K562 treated with DMSO at 1 percent for 4 hours (cell line): ENCODE data around the gene C11orf16. TPM values are rescaled to one million over a fixed set of nuclear protein-coding genes. Genes with fewer than 3 reads are reported as not detected.

Experiments
- total RNA-seq: library from RNA; unstranded; fragments of 300-600 nt; gene quantifications from 2 replicates; pipeline ENCODE4 v1.2.3, GENCODE V29; 2022; ENCODE audit not compliant: insufficient read depth

The C11orf16 gene, protein sequence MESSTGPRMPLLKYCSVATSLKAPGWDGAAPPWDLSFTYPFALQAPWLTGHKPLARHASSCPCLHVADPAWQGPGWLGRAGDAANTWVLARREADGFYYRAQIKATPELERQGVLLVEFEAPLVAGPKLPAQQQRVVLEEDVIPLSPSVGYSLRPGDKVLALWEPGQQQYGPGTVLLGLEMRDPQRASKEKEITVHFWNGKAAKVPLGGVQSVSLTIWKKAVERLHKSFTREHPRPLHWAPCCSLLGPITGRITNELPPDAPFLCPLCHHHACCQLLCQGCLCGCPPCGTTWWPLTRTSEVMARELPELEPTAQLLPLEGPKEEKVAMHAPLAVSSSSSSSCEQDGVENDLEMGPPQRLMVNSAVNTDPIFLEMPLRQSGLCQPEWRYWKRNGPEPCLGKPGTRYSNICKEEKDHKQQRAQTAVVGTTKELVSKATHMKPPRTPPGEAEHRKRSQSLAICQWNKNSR
- not detected in 2 replicates for total RNA-seq

DNA sequence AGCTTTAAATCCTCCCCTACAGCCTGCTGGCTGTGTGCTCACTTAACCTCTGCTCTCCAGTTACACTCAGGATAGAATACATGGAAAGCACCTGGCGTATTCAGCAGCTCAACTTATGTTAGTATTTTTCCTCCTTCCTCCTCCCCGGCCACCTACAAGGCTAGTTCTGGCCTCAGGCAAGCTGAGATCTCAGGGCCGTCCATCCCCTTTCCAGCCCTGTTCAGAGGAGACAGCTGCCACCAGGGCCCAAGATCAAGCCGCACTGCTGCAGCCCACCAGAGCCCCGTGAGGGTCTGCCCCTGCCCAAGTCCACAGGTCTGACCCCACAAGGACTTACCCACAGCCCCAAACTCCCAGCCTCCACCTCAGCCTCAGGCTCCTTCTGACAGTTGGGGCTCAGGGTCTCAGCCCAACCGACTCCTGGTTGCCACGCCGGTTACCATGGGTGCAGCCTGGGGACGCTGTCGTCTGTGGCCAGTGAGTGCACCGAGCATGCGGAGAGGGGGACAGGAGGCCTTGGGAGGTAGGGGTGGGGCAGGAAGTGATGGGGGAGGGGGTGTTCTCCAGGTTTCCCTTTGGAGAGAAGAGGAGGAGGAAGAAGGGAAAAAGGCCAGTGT, at the start of gene C11orf16:
Gene C11orf16 (minus strand): TSS at position 384 of the 617 bp plus-strand sequence. CDS start 639 bp downstream, outside the sequence.

DNA sequence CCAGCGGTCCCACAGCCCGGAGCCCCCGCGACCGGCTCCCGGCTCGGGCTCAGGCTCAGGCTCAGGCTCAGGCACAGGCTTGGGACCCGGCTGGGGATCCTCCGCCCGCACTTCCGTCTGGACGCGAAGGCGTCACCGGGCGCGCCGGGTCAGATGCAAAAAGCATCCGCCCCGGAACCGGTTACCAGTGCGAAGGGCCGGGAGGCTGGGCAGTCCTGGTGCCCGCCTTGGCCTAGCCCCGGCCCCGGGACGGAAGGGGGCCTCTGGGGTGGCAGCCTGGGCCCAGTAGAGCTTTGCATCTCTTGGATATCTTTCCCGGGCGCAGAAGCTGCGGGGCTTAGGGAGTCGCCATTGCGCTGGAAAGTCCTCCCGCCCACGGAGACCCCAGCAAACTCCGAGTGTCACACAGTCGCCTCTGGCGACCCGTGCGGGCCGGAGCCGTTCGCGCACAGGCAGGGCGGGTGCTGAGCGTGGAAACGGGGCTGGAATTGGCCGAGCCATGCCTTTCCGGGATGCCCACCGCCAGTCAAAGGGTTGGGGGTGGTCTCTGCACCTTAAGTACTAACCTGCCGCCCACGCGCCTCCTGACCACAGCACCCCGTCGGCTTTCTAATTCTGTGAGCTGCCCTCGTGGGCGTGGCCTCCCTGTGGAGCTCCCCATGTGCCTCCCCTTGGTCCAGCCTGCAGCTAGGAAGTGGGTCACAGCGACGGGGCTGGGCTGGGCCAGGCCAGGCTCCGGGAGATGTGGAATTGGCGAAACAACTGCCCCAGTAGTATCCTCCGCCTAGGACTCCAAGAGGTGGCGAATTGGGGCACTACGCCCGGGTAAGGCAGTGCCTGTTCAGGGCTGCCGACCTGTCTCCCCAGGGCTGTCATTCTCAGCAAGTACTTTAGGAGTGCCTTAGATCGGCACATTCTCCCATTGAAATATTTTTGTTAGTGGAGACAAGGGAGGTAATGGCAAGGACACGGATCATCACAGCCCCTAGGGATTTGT, 31.9 kb upstream of the C11orf16 start, which contains the start of gene TMEM9B:
Gene TMEM9B (minus strand): TSS at position 119 of the 997 bp plus-strand sequence. CDS start 129 bp downstream, outside the sequence.

DNA sequence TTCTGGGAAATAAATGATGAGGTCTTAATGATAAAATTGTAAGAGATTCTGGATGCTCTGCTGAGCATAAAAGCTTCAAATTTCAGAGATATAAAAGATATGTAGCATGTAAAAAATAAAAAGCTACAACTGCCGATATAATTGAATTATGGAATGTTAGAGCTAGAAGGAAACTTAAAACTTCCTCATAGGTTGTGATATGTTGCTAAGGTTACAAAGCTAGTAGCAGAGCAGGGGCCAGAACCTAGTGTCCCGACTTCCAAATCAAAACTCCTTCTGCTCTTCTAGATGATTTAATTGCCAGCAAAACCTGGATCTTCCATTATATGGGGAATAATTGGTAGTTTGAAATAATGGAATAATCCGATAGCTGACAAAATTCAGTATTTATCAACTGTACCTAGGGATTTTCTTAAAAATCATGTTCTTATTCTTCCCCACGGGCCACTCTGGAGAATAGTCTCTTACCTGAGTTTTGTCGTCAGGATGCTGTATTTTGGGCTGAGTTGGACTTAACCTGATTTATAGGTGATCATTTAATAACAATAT, 9.8 kb upstream of the C11orf16 start, which contains the start of gene ASCL3:
Gene ASCL3 (minus strand): TSS at position 499 of the 549 bp plus-strand sequence. CDS start 4,855 bp downstream, outside the sequence.

DNA sequence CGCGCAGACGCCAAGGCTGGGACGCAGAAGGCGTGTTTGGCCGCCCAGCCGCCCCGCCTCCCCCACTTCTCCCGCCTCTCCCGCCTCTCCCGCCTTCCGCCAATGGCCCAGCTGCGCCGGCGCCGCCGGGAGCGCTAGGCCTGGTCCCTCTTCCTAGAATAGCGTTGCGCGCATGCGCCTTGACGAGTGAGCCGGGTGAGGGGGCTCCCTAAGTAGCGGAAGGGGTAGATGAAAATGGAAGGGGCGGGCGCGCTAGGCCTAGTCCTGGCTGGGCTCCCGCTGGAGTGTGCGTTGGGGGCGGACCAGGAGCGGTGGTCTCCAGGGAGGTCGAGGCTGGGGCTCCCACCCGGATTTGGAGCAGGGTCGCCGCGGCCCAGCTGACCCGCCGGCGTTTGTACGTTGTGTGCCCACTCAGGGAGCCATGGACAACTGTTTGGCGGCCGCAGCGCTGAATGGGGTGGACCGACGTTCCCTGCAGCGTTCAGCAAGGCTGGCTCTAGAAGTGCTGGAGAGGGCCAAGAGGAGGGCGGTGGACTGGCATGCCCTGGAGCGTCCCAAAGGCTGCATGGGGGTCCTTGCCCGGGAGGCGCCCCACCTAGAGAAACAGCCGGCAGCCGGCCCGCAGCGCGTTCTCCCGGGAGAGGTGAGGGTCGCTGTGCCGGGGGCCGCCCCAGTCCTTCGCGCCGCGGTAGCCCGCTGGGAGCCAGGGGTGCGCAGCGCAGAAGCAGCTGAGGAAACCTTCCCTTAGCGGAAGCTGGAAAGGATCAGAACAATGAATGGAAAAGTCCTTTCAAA, 21.5 kb downstream of the C11orf16 start, which contains the start of gene AKIP1:
Gene AKIP1 (plus strand): TSS at position 161 of the 795 bp plus-strand sequence. CDS start 261 bp downstream, at position 422.

Other genes starting within 250 kb of the C11orf16 start
- gene AKIP1, start 21.8 kb downstream of the C11orf16 start, total RNA-seq = 32.8 and 60.1 TPM in 2 replicates
- gene ASCL3, start 10.1 kb upstream of the C11orf16 start, total RNA-seq = not detected in 2 replicates
- 13.5 and 14.9 TPM in 2 replicates for gene TMEM9B, start 31.5 kb upstream of the C11orf16 start, total RNA-seq
- gene NRIP3, start 71.1 kb upstream of the C11orf16 start, total RNA-seq = 8.0 and 13.3 TPM in 2 replicates
- 0.27 TPM in 1 of 2 replicates, not detected in the other for gene SCUBE2, start 158.7 kb upstream of the C11orf16 start, total RNA-seq